Head of caudate nucleus (tissue), 42 donors: ENCODE measurements around the gene AOC1.

Experiments used
- DNase-seq, 42 donors: peaks; one replicate each; pipeline versions ENCODE4 v3.0.0 to v3.0.0-alpha.2; 2020 to 2021; ENCODE audit warnings: mixed read lengths in 7 of 42
- intact Hi-C: fragments of 100-400 bp; cut with DNase I; formaldehyde crosslinking; loops from one replicate; pipeline ENCODE4 v1.15.0; 2022

Gene AOC1

DNA sequence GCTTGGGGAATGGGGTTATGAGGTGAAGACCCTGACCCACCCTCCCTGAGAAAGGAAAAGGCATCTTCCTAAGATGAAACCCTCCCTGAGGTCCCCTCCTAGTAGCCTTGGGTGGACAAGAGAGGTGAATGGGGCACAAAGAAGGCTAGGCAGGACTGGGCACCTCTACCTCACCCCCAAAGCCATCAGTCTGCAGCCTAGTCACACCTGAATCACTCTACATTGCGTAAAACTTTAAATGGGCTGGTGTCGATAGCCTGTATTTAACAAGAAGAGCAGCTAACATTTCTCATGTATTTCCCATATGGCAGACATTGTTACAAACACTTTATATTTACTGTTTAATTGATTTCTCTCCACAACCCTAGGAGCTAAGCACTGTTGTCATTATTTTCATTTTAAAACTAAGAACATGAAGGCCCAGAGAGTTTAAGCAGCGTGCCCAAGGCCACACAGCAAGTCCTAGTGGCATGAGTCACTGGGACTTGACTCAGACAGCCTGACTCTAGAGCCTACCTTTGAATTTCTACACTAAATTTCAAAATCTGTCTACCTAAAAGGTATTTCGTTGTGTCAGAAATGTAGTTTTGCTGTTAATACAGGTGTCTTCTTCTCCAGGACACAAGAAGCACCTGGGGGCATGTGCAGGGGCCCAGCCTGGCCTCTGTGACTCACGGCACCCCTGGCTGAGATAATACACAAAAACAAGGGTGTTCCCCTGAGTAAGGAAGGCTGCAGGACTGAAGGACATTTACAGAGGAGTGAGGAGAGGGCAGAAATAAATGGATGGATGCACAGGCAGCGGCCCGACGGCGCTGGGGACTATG, 3.4 kb downstream of the AOC1 start:
- intact Hi-C loops, result no loop called here
- DNase-seq, result peak in 2 of 42 donors; percentile 3 to 4

DNA sequence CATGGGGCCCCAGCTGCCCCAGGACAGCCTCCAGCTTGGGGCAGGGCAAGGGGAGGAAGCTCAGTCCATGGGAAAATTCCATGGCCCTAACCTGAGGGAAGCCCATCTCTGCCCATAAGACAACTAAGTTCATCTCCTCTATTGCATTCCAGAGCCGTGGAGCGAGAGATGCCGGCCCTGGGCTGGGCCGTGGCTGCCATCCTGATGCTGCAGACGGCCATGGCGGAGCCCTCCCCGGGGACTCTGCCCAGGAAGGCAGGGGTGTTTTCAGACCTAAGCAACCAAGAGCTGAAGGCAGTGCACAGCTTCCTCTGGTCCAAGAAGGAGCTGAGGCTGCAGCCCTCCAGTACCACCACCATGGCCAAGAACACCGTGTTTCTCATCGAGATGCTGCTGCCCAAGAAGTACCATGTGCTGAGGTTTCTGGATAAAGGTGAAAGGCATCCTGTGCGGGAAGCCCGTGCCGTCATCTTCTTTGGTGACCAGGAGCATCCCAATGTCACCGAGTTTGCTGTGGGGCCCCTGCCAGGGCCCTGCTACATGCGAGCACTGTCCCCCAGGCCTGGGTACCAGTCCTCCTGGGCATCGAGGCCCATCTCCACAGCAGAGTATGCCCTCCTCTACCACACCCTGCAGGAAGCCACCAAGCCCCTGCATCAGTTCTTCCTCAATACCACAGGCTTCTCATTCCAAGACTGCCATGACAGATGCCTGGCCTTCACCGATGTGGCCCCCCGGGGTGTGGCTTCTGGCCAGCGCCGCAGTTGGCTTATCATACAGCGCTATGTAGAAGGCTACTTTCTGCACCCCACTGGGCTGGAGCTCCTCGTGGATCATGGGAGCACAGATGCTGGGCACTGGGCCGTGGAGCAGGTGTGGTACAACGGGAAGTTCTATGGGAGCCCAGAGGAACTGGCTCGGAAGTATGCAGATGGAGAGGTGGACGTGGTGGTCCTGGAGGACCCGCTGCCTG, 4.3 kb downstream of the AOC1 start:
- DNase-seq, result peak in 2 of 42 donors; percentile 14 to 27
- intact Hi-C loops, result no loop called here

DNA sequence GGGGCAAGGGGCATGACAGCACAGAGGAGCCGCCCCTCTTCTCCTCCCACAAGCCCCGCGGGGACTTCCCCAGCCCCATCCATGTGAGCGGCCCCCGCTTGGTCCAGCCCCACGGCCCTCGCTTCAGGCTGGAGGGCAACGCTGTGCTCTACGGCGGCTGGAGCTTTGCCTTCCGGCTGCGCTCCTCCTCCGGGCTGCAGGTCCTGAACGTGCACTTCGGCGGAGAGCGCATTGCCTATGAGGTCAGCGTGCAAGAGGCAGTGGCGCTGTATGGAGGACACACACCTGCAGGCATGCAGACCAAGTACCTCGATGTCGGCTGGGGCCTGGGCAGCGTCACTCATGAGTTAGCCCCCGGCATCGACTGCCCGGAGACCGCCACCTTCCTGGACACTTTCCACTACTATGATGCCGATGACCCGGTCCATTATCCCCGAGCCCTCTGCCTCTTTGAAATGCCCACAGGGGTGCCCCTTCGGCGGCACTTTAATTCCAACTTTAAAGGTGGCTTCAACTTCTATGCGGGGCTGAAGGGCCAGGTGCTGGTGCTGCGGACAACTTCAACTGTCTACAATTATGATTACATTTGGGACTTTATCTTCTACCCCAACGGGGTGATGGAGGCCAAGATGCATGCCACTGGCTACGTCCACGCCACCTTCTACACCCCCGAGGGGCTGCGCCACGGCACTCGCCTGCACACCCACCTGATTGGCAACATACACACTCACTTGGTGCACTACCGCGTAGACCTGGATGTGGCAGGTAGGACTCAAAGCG, 5.1 kb downstream of the AOC1 start:
- peak in 2 of 42 donors; percentile 26 to 29 for DNase-seq
- intact Hi-C loops, result no loop called here

DNA sequence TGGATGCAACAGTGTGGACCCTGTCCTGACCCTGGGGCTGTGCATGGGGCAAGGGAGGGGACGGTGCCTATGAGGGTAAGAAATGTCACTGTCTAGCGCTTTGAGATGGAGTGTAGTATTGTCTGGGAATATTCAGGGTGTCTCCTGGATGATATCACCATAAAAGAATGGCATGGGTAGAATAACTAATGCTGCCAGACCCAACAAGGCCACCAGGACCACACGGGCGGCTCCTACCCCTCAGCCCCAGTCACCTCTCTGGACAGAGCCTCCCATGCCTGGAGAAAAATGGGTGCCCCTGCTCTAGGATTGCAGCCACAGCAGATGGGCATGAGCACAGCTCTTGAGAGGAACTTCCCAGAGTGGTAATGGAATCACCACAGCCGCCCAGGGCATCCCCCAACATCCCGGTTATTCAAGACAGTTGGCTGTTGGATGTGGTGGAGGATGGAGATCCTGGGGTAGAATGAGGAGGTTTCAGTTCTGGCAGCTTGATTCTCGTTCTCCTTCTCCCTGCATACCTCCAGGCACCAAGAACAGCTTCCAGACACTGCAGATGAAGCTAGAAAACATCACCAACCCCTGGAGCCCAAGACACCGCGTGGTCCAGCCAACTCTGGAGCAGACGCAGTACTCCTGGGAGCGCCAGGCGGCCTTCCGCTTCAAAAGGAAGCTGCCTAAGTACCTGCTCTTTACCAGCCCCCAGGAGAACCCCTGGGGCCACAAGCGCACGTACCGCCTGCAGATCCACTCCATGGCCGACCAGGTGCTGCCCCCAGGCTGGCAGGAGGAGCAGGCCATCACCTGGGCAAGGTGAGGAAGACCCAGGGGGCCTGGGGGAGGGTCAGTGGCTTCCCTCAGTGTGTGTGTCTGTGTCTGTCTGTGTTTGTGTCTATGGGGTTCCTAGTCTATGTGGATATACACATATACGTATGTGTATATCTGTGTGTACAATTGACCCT, 6.2 kb downstream of the AOC1 start:
- intact Hi-C loops, result no loop called here
- DNase-seq, result peak in 2 of 42 donors; percentile 20 to 21

DNA sequence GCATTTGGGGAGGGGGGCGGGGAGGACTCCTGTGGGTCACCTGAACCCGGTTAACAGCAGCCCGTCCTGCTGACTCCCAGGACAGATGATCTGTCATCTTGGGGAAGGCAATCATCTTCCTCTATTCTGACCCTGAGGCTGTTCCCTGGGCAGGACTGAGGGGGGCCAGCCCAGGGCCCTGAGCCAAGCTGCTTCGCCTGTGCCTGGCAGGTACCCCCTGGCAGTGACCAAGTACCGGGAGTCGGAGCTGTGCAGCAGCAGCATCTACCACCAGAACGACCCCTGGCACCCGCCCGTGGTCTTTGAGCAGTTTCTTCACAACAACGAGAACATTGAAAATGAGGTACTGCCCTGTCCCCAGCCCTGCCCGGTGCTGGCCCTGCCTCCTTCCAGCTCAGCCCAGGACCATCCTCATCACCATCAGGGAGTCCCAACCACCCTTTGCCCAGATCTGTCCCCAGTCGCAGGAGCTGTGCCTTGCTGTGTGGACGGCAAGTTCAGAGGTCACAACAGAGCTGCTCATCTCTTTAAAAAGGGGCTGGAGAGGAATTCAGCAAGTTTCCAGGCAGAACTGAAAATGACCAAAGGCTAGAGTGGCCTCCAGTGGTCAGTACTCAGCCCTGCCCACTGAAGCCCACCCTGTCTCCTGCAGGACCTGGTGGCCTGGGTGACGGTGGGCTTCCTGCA, 8.1 kb downstream of the AOC1 start:
- DNase-seq, result peak in 1 of 42 donors; percentile 34
- intact Hi-C loops, result no loop called here

DNA sequence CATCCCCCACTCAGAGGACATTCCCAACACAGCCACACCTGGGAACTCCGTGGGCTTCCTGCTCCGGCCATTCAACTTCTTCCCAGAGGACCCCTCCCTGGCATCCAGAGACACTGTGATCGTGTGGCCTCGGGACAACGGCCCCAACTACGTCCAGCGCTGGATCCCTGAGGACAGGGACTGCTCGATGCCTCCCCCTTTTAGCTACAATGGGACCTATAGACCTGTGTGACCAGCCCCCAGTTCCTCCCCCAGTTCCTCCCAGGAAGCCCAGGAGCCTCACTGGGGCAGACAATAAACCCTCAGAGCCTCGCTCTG, 8.6 kb downstream of the AOC1 start:
- no peak for DNase-seq
- intact Hi-C loops, result no loop called here

DNA sequence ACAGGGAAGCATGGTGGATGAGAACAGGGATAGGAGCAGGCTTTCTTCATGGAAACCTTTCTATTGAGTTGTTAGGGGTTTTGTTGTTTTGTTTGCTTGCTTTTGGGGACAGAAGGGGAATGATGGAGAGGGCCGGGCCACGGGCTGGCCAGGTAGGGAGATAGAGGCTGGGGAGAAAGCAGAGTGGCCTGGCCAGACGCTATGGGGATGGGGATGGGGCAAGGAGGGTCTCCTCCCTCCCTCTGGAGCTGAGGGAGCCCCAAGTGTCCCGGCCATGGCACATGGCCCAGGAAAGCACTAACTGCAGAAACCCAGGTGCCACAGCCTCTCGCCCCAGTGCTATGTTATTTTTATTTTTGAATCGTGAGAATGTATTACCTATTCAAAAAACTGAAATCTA, 10.0 kb downstream of the AOC1 start:
- intact Hi-C loops, result no loop called here
- peak in 1 of 42 donors; percentile 3 for DNase-seq

DNA sequence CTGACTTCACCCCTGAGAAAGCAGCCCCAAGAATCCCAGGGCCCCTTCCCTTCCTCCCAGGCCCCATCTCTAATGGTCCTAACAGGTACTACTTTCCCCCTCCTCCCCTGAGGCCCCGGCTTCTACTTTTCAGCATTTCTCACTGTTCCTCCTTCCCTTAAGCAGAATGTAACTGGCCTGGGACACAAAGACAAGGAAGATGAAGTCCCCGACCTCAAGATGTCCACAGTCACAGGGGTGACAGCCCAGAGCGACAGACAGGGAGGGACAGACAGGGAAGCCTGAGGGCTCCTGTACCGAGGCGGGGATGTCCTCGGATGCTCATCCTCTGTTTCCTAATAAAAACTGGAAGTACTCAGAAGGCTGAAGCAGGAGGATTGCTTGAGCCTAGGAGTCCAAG, 11.6 kb downstream of the AOC1 start:
- intact Hi-C loops, result no loop called here
- peak in 1 of 42 donors; percentile 25 for DNase-seq

DNA sequence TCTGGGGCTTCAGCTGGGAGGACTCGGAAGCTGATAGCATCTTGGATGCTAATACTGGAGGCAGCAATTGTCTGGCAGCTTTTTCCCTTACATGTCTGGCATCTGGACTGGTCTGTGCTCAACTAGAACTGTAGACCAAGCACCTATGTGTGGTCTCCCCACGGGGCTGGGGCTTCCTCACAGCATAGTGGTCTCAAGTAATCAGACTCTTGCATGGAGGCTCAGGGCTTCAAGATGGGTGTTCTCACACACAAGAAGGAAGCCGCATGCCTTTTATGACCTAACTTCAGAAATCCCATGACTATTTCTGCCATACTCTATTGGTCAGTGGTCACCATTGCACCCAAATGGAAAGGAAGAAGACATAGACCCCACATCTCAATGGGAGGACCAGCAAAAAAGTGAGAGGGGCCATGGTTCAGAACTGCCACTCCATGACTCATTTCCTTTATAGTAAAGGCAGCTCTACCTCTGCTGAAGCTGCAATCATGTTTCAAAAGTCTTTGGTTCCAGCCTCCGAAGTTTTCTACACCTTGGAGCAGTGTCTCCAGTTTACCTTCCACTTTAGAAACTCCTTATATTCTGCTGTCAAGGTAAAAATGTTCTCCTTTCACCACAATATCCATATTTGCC, 14.7 kb downstream of the AOC1 start:
- DNase-seq, result peak in 1 of 42 donors; percentile 10
- intact Hi-C loops, result no loop called here

DNA sequence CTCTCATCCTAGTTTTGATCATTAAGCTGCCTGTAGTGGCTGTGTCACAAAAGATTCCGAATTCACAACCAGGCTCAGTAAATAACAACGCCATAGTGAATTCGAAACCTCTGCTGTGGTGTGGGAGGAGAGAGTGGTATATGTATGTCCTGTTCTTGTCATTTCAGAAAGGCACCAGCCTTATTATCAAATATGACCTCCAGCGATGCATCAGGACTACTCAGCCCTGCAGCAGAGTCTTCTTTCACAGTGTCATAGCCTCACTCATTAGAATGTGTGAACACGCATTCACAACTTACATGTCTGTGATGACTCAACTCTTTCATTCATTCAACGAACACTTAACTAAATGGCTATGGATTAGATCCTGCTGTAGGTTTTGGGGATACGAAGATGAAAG, 15.3 kb downstream of the AOC1 start:
- intact Hi-C loops, result no loop called here
- no peak for DNase-seq

DNA sequence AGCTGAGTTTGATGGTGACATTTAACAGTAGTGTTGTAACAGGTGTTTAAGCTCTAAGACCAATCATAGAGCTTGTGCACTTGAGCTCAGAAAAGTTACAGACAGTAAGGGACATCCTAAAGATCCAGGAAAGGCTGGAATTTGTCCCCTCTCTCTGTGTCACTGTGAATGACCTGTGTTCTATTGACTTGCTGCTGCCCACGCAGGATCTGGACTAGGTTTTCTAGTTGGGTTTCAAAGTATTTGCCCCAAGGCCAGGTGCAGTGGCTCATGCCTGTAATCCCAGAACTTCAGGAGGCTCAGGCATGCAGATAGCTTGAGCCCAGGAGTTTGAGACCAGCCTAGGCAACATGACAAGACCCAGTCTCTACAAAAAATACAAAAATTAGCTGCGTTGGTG, 17.1 kb downstream of the AOC1 start:
- intact Hi-C loops, result no loop called here
- DNase-seq, result peak in 1 of 42 donors; percentile 14

DNA sequence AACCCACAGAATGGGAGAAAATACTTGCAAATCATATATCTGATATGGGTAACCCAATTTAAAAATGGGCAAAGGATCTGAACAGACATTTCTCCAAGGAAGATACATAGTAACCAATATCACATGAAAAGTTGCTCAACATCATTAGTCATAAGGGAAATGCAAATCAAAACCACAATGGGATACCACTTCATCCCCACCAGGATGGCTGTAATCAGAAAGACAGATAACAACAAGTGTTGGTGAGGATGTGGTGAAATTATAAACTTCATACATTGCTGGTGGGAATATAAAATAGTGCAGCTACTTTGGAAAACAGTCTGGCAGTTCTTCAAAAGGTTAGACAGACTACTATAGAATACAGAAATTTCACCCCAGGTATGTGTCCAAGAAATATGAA, 19.3 kb downstream of the AOC1 start:
- no peak for DNase-seq
- intact Hi-C loops, result loop anchor here (10.0 kb wide), 1 partner anchor 87 kb away; no protein-coding TSS in a partner anchor

DNA sequence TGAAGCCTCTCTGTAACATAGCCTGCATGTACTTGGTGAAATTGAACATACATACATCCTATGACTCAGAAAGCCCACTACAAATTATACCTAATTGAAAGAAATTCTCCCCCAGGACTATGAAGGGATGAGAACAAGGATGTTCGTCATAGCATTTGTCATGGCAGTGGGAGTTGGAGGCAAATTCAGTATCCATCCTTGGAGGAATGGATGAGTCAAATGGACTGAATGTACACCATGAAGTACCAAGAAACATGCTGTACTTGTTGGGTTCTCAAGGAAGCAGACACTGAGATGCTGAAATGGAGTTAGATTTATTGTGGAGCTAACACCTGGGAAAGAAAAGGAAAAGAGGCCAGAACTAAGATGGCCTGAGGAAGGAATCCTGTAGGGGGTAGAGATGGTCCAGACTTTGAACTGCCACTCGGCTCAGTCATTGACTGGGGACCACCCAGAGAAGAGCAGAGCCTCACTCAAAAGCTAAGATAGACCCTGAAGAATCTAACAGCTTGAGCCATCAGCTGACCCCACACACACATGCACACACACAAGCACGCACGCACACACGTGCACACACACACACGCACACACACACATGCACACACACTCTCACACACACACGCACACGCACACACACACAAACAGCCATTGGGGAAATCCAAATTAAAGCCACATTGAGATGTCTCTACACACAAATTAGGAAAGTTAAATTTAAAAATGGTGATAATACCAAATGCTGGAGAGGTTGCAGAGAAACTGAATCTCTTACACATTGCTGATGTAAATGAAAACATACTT, 22.3 kb downstream of the AOC1 start:
- peak in 1 of 42 donors; percentile 10 for DNase-seq
- intact Hi-C loops, result loop anchor here (10.0 kb wide), 1 partner anchor 90 kb away; no protein-coding TSS in a partner anchor

DNA sequence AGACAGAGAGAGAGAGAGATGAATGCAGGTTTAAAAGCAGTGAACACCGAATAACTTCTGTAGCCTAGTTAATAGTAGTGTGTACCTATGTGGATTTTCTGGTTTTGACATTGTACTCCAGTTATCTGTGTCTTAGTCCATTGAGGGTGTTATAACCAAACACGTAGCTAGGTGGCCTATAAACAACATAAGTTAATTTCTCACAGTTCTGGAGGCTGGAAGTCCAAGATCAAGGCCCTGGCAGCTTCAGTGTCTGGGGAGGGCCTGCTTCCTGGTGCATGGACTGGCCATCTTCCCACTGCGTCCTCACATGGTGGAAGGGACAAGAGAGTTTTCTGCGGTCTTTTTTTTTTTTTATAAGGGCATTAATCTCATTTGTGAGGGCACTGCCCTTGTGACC, 23.5 kb downstream of the AOC1 start:
- intact Hi-C loops, result loop anchor here (10.0 kb wide), 1 partner anchor 91 kb away; no protein-coding TSS in a partner anchor
- DNase-seq, result peak in 1 of 42 donors; percentile 24

DNA sequence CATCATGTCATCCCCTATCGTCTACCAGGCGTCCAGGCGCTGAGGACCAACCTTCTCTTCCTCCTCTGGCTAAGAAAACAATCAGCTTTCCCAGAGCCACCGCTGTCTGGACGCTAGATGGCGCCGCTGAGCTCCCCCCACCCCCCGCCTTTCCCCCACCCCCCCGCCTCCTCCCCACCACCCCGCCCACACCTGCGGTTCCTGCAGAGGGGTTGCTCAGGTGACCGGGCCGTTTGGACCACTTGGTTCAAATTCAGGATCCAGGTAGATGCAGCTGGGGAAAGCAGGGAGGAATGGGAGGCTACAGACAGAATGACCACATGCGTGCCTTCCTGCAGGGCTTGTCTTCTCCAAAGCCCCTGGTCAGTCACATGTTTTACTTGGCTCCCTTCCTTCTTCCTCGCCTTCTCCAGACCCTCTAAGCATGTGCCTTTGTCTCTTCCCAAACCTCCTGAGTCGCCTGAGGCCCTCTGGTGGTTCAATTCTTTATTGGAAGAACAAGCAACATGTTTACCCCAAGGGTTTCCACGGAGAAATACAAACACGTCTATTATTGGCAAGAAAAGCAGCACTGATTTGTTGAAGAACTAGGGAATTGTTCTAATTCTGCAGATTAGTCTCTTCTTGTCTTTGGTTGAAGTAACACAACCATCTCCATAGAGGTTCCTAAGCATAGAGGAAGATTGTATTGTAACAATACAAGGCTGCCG, 24.7 kb downstream of the AOC1 start:
- intact Hi-C loops, result loop anchor here (10.0 kb wide), 1 partner anchor 92 kb away; no protein-coding TSS in a partner anchor
- DNase-seq, result peak in 36 of 42 donors; percentile 23 to 81 (median 54)
